Naive B cell (primary cell): ENCODE data around the gene ZMYM2. TPM values are rescaled to one million over a fixed set of nuclear protein-coding genes. Genes with fewer than 3 reads are reported as not detected.
A peak's percentile ranks its signal among the peaks of the same experiment; 100 is the strongest.

Experiments used
- ATAC-seq, 2 donors: fragments of 150-1000 bp; cut with Tn5 transposase; 2 replicates each; pipeline ENCODE4 v1.10.0; 2021; ENCODE audit warnings: low read depth in 2 of 2, mild to moderate bottlenecking in 2 of 2, moderate library complexity in 2 of 2
- DNase-seq: peaks from one replicate; pipeline ENCODE4 v3.0.0; 2022
- H3K27ac Mint-ChIP-seq, 6 donors: one replicate each; pipeline ENCODE4 v1.8.0; 2020 to 2022; ENCODE audit warnings: mild to moderate bottlenecking in 6 of 6, mixed read lengths in 6 of 6, moderate library complexity in 5 of 6, inconsistent platforms in 2 of 6
- H3K27me3 Mint-ChIP-seq, 3 donors: one replicate each; pipeline ENCODE4 v1.8.0; 2021 to 2022; ENCODE audit warnings: mixed read lengths in 3 of 3, mild to moderate bottlenecking in 1 of 3
- H3K36me3 Mint-ChIP-seq, 2 donors: one replicate each; pipeline ENCODE4 v1.8.0; 2020 to 2022; ENCODE audit warnings: mixed read lengths in 2 of 2, inconsistent platforms in 1 of 2, mild to moderate bottlenecking in 1 of 2
- H3K4me1 Mint-ChIP-seq, 3 donors: one replicate each; pipeline ENCODE4 v1.8.0; 2020 to 2022; ENCODE audit warnings: mixed read lengths in 3 of 3, inconsistent platforms in 1 of 3, mild to moderate bottlenecking in 1 of 3, moderate library complexity in 1 of 3
- H3K4me3 Mint-ChIP-seq, 8 donors: one replicate each; pipeline ENCODE4 v1.8.0; 2020 to 2022; ENCODE audit warnings: mild to moderate bottlenecking in 8 of 8, mixed read lengths in 8 of 8, moderate library complexity in 8 of 8, inconsistent platforms in 2 of 8
- H3K9me3 Mint-ChIP-seq, 7 donors: one replicate each; pipeline ENCODE4 v1.8.0; 2020 to 2022; ENCODE audit warnings: mixed read lengths in 7 of 7, mild to moderate bottlenecking in 5 of 7, inconsistent platforms in 2 of 7, moderate library complexity in 1 of 7
- polyA plus RNA-seq, 6 donors: library from polyadenylated mRNA; unstranded; fragments of 300-500 nt; fragmentation: Illumina TruSeq; gene quantifications; one replicate each; pipeline ENCODE4 v1.2.3, GENCODE V29; 2021; ENCODE audit warnings: low read depth in 6 of 6

ZMYM2 gene
- polyA plus RNA-seq, 6 donors from 2014 or later = 4.2 to 13.8 (median 9.3) TPM

GRCh38 chr13:20065516-20065915 is 107.0 kb downstream of the ZMYM2 start:
- Mint-ChIP-seq H3K36me3 (peaks cover 11 to 22% of the 10 kb centered on the region in 2 donors), H3K27ac (peak overlapping the region in 1 of 6 donors; percentile 7), H3K27me3 (no peaks in the 10 kb centered on the region), H3K9me3 (no peaks in the 10 kb centered on the region), H3K4me1 (no peaks in the 10 kb centered on the region), H3K4me3 (no peak overlapping the region)
- ATAC-seq (no peak), DNase-seq (no peak)

DNA sequence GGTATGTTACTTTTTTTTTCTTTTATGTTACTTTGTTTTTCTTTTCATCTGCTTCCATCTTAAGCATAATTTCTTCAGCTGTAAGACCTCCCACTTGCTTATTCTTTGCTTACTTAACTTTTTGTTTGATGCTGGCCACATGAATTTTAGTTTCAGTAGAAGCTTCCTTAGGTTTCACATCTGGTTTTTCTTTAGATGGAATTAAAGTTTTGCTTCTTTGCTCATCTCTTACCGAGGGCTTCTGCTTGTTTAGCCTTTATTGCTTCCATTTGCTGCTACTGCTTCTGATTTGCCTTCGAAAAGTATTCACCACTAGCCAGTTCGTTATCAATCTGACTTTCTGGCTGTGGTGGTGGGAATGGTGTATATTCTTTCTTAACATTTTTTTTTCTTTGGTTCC is 111.4 kb downstream of the ZMYM2 start:
- H3K4me1 Mint-ChIP-seq = peaks cover 6 to 20% (median 9%) of the 10 kb centered on the region in 3 donors
- H3K4me3 Mint-ChIP-seq = no peak overlapping the region
- no peak overlapping the region for H3K27ac Mint-ChIP-seq
- no peaks in the 10 kb centered on the region for H3K9me3 Mint-ChIP-seq
- no peaks in the 10 kb centered on the region for H3K27me3 Mint-ChIP-seq
- H3K36me3 Mint-ChIP-seq = peaks cover 8 to 14% of the 10 kb centered on the region in 2 donors
- DNase-seq = no peak
- ATAC-seq = no peak

GRCh38 chr13:20073775-20074174 is 115.2 kb downstream of the ZMYM2 start:
- no peak overlapping the region for H3K27ac Mint-ChIP-seq
- H3K4me3 Mint-ChIP-seq = peak overlapping the region in 1 of 8 donors; percentile 52
- no peaks in the 10 kb centered on the region for H3K9me3 Mint-ChIP-seq
- peaks cover 0 to 18% of the 10 kb centered on the region in 2 donors for H3K36me3 Mint-ChIP-seq
- H3K27me3 Mint-ChIP-seq = no peaks in the 10 kb centered on the region
- peaks cover 6 to 20% (median 9%) of the 10 kb centered on the region in 3 donors for H3K4me1 Mint-ChIP-seq
- DNase-seq = peak; percentile 11
- peak; percentile 54 to 61 for ATAC-seq

GRCh38 chr13:20074966-20075365 is 116.4 kb downstream of the ZMYM2 start:
- H3K27ac Mint-ChIP-seq = peak overlapping the region in 1 of 6 donors; percentile 39
- no peak for DNase-seq
- H3K27me3 Mint-ChIP-seq = no peaks in the 10 kb centered on the region
- H3K4me1 Mint-ChIP-seq = peaks cover 6 to 20% (median 9%) of the 10 kb centered on the region in 3 donors
- H3K36me3 Mint-ChIP-seq = peaks cover 0 to 18% of the 10 kb centered on the region in 2 donors
- ATAC-seq = no peak
- no peaks in the 10 kb centered on the region for H3K9me3 Mint-ChIP-seq
- no peak overlapping the region for H3K4me3 Mint-ChIP-seq

DNA sequence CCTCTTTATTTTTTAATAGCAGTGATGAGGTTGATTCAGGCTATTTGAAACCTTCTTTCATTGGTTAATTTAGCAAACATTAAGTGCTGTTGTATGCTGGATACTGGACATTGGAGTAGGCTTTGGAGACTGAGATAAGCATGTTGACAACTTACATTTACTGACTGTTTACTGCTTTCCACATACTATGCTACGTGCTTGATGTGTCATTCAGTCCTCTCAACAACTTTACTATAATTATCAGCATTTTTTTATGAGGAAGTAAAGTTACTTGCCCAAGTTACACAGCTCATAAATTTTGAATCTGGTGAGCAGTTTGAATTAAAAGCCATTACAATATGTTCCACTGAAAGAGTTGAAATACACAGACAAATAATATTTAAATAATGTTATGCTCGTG is 118.6 kb downstream of the ZMYM2 start:
- Mint-ChIP-seq H3K9me3 (no peaks in the 10 kb centered on the region), H3K27ac (no peak overlapping the region), H3K36me3 (peaks cover 0 to 18% of the 10 kb centered on the region in 2 donors), H3K4me1 (peaks cover 6 to 17% (median 9%) of the 10 kb centered on the region in 3 donors), H3K27me3 (no peaks in the 10 kb centered on the region), H3K4me3 (no peak overlapping the region)
- ATAC-seq (no peak), DNase-seq (no peak)

DNA sequence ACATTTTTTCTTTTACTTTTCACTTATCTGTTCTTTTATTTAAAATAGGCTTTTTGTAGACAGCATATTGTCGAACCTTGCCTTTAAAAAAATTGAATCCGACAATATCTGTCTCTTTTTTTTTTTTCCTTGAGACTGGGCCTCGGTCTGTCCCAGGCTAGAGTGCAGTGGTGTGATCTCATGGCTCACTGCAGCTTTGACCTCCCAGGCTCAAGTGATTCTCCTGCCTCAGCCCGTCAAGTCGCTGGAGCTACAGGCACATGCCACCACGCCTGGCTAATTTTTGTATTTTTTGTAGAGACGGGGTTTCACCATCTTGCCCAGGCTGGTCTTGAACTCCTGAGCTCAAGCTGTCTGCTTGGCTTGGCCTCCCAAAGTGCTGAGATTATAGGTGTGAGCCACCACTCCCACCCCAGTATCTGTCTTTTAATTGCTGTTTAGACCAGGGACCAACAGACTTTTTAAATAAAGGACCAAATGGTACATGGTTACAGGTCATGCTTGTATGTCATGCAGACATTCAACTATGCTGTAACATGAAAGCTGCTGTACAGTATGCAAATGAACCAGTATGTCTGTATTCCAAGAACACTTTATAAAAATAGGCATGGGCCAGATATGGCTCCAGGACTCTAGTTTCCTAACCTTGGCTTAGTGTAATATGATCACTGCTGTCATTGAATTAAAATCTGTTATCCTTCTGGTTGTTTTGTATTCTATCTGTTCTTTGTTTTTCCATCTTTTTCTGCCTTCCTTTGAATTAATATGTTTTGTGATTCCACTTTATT is 122.0 kb downstream of the ZMYM2 start:
- no peaks in the 10 kb centered on the region for H3K27me3 Mint-ChIP-seq
- H3K4me3 Mint-ChIP-seq = peak overlapping the region in 1 of 8 donors; percentile 29
- H3K4me1 Mint-ChIP-seq = no peaks in the 10 kb centered on the region
- DNase-seq (no peak), ATAC-seq (no peak)
- H3K27ac Mint-ChIP-seq = peak overlapping the region in 2 of 6 donors; percentile 11 to 94
- no peaks in the 10 kb centered on the region for H3K9me3 Mint-ChIP-seq
- peaks cover 0 to 10% of the 10 kb centered on the region in 2 donors for H3K36me3 Mint-ChIP-seq

GRCh38 chr13:20090349-20090748 is 131.8 kb downstream of the ZMYM2 start:
- Mint-ChIP-seq H3K27ac (peak overlapping the region in 1 of 6 donors; percentile 78), H3K36me3 (no peaks in the 10 kb centered on the region), H3K27me3 (no peaks in the 10 kb centered on the region), H3K4me3 (no peak overlapping the region), H3K4me1 (no peaks in the 10 kb centered on the region), H3K9me3 (no peaks in the 10 kb centered on the region)
- ATAC-seq (no peak), DNase-seq (no peak)

DNA sequence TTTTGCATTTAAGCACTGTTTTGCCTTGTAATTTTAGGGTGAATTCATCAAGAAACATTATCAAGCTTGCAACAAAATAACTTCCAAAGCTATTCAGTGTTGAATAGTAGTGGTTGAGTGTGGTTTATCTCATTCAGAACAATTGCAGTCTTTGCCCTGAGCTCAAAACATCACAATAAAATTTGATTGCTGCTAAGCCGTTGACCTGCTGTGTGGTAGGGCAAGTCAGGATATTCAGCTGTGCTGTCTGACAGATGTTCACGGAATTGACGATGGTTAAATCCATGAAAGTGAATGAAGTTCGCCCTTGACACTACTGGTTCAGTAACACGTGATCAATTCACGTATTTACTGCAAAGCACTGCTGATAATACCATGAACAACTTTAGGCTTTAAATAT is 135.4 kb downstream of the ZMYM2 start:
- Mint-ChIP-seq H3K4me3 (no peak overlapping the region), H3K36me3 (no peaks in the 10 kb centered on the region), H3K9me3 (no peaks in the 10 kb centered on the region), H3K4me1 (no peaks in the 10 kb centered on the region), H3K27me3 (peaks cover 9 to 13% (median 11%) of the 10 kb centered on the region in 3 donors), H3K27ac (no peak overlapping the region)
- no peak for DNase-seq
- no peak for ATAC-seq

- Mint-ChIP-seq H3K4me1 (no peaks in the 10 kb centered on the region), H3K27me3 (peaks cover 43 to 53% (median 49%) of the 10 kb centered on the region in 3 donors)
Observed at GRCh38 chr13:20099319-20099718, 140.8 kb downstream of the ZMYM2 start.

GRCh38 chr13:20101467-20102316 is 143.2 kb downstream of the ZMYM2 start:
- Mint-ChIP-seq H3K27me3 (peaks cover 49 to 69% (median 65%) of the 10 kb centered on the region in 3 donors), H3K4me1 (no peaks in the 10 kb centered on the region), H3K36me3 (no peaks in the 10 kb centered on the region), H3K27ac (no peak overlapping the region), H3K9me3 (no peaks in the 10 kb centered on the region), H3K4me3 (no peak overlapping the region)
- ATAC-seq (no peak), DNase-seq (no peak)

More at GRCh38 chr13:20099319-20099718, 140.8 kb downstream of the ZMYM2 start:
- Mint-ChIP-seq H3K4me3 (no peak overlapping the region), H3K9me3 (no peaks in the 10 kb centered on the region), H3K36me3 (no peaks in the 10 kb centered on the region), H3K27ac (no peak overlapping the region)
- ATAC-seq = no peak
- DNase-seq = no peak

GRCh38 chr13:20102525-20103180 is 144.1 kb downstream of the ZMYM2 start:
- Mint-ChIP-seq H3K27me3 (peaks cover 53 to 69% (median 65%) of the 10 kb centered on the region in 3 donors), H3K36me3 (no peaks in the 10 kb centered on the region), H3K27ac (no peak overlapping the region), H3K4me3 (no peak overlapping the region), H3K4me1 (no peaks in the 10 kb centered on the region), H3K9me3 (no peaks in the 10 kb centered on the region)
- no peak for ATAC-seq
- no peak for DNase-seq

DNA sequence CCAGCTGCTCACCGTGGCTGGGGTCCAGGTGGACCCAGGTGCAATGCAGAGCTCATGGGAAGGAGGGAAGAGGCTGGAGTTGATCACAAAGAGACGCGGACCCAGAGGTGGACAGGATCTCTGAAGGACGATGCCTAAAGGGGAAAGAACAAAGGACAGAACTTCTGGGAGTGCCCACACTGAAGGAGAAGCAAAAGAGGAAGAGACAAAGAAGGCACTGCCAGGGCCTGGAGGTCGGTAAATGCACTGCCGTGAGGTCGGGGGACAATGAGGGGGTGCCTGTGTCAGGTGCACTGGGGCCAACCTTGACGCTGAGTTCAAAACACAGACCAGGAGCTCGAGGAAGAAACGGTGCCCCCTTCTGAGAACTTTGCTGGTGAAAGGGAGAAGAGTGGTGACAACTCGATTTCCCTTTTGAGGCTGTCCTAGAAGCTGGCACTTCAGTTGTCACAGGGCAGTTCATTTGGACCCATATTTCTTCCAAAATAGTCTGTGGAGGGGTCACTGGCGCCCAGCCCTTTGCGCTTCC is 146.7 kb downstream of the ZMYM2 start:
- DNase-seq (no peak), ATAC-seq (no peak)
- no peaks in the 10 kb centered on the region for H3K36me3 Mint-ChIP-seq
- peaks cover 40 to 54% (median 46%) of the 10 kb centered on the region in 3 donors for H3K27me3 Mint-ChIP-seq
- no peaks in the 10 kb centered on the region for H3K4me1 Mint-ChIP-seq
- H3K4me3 Mint-ChIP-seq = no peak overlapping the region
- H3K9me3 Mint-ChIP-seq = no peaks in the 10 kb centered on the region
- no peak overlapping the region for H3K27ac Mint-ChIP-seq

DNA sequence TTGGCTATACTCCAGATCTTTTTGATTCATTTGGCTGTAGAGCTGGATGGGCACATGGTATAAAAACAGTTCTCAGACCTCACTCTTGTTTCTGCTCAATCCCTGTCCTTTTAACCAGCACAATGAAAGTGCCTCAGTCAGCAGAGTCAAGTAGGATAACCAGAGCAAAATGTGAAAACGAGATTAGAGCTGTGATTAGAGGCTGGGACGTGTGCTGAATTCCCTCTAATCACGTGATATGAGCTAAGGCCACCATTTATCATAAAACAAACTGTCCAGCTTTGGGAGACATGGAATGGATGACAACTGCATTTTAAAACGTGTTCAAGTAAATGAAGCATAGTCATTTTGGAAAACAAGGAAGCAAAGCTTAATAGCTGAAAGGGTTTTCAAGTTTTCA is 148.2 kb downstream of the ZMYM2 start:
- DNase-seq = no peak
- Mint-ChIP-seq H3K4me3 (no peak overlapping the region), H3K9me3 (no peaks in the 10 kb centered on the region), H3K27me3 (peaks cover 35 to 48% (median 36%) of the 10 kb centered on the region in 3 donors), H3K27ac (no peak overlapping the region), H3K36me3 (no peaks in the 10 kb centered on the region), H3K4me1 (no peaks in the 10 kb centered on the region)
- ATAC-seq = no peak
